SK-N-SH (cell line): ENCODE data around the gene OSBPL8.

ENCODE experiments used
- CHD2 ChIP-seq: fragments of 150-350 bp; IDR thresholded peaks from 2 replicates; pipeline ENCODE4 v1.6.1; 2018; ENCODE audit warnings: low read length; ENCODE audit not compliant: partially characterized antibody
- ELF1 ChIP-seq: IDR thresholded peaks from 2 replicates; pipeline ENCODE4 v1.4.0; 2012
- POLR2AphosphoS5 ChIP-seq: IDR thresholded peaks from 2 replicates; pipeline ENCODE4 v1.6.1; 2012; ENCODE audit warnings: low read depth, low read length
- TF ChIP-seq, protein P1 (sequence below): fragments of 200-600 bp; sonication (generic); IDR thresholded peaks from 2 replicates; pipeline ENCODE4 v1.6.1; 2017; ENCODE audit warnings: antibody characterized with exemption, mild to moderate bottlenecking, moderate library complexity

DNA sequence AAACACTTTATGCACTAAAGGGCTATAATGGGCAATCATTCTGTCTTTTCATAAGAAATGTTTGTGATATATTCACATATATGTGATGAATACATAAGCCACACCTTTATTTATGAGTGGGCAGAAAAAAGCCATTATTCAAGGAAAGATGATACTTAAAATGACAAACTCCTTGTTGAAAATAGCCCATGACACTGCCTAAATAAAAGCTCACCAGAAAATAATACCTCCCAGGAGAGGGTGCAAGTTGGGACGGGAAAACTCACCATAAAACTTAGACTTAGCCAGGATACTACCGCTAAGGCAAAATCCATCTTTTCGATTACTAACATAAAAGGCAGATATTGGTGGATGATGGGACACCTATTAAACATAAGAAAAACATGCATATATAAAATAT, 175.6 kb downstream of the OSBPL8 start:
- TF ChIP-seq, protein P1, sequence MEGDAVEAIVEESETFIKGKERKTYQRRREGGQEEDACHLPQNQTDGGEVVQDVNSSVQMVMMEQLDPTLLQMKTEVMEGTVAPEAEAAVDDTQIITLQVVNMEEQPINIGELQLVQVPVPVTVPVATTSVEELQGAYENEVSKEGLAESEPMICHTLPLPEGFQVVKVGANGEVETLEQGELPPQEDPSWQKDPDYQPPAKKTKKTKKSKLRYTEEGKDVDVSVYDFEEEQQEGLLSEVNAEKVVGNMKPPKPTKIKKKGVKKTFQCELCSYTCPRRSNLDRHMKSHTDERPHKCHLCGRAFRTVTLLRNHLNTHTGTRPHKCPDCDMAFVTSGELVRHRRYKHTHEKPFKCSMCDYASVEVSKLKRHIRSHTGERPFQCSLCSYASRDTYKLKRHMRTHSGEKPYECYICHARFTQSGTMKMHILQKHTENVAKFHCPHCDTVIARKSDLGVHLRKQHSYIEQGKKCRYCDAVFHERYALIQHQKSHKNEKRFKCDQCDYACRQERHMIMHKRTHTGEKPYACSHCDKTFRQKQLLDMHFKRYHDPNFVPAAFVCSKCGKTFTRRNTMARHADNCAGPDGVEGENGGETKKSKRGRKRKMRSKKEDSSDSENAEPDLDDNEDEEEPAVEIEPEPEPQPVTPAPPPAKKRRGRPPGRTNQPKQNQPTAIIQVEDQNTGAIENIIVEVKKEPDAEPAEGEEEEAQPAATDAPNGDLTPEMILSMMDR: no peak
- no peak for TF ChIP-seq POLR2AphosphoS5
- TF ChIP-seq ELF1: no peak
- no peak for TF ChIP-seq CHD2
